HCT116 (cell line): ENCODE data around the gene NHSL1. TPM values are rescaled to one million over a fixed set of nuclear protein-coding genes. Genes with fewer than 3 reads are reported as not detected.

Experiments
- ATAC-seq: fragments of 200-7000 bp; cut with Tn5 transposase; 2 replicates; pipeline ENCODE4 v1.9.1; 2020; ENCODE audit warnings: mild to moderate bottlenecking, moderate library complexity
- BruUV-seq: library from RNA; stranded (reverse); fragments of 400-500 nt; replicated peaks from 2 replicates; lab custom pipeline; 2021; lab: Mats Ljungman, UMichigan
- CTCF ChIA-PET: fragments of 300-600 bp; sonication (Branson Sonifier 250); formaldehyde crosslinking; loops from one replicate; lab custom pipeline; 2021; ENCODE audit warnings: antibody characterized with exemption; lab: Charles Lee
- POLR2A ChIA-PET: fragments of 300-600, 350-600 bp; sonication (Branson Sonifier 250); formaldehyde crosslinking; loops from one replicate; lab custom pipeline; 2021; ENCODE audit warnings: antibody characterized with exemption; lab: Charles Lee
- RAD21 ChIA-PET, 2 experiments: fragments of 300-600 bp; sonication (Branson Sonifier 250); formaldehyde crosslinking; loops; one replicate each; lab custom pipeline; 2023; ENCODE audit warnings: low total read pairs in 2 of 2; ENCODE audit not compliant: uncharacterized antibody in 2 of 2, unreplicated experiment in 2 of 2, low non-redundant PET in 1 of 2; lab: Charles Lee
- DNase-seq: peaks from one replicate; pipeline ENCODE4 v3.0.0-alpha.2; 2010; ENCODE audit warnings: low read depth, low spot score
- H2AFZ ChIP-seq: fragments of 200-600 bp; shearing (Covaris generic), sonication (generic); 2 replicates; pipeline ENCODE4 v1.6.1; 2017; ENCODE audit warnings: low read depth, mixed run types, mixed read lengths, antibody characterized with exemption, low read length; ENCODE audit not compliant: poor library complexity, severe bottlenecking
- H3K27ac ChIP-seq: 2 replicates; pipeline ENCODE4 v1.5.1; 2012; ENCODE audit warnings: low read depth, low read length
- H3K27me3 ChIP-seq: fragments of 200-600 bp; sonication (generic); 2 replicates; pipeline ENCODE4 v1.6.1; 2016; ENCODE audit warnings: mixed run types, low read length, mixed read lengths; ENCODE audit not compliant: insufficient read depth
- H3K36me3 ChIP-seq, 2 experiments: fragments of 200-500 bp in 1 of 2; fragments of 200-600 bp in 1 of 2; sonication (Bioruptor generic) in 1 of 2; sonication (generic) in 1 of 2; 2 replicates each; pipeline versions ENCODE4 v1.5.1 to v1.6.1; 2014 to 2016; ENCODE audit warnings: low read length in 2 of 2, inconsistent platforms in 1 of 2, mixed read lengths in 1 of 2, mixed run types in 1 of 2; ENCODE audit not compliant: insufficient read depth in 2 of 2, control insufficient read depth in 1 of 2
- H3K4me1 ChIP-seq, 2 experiments: fragments of 200-600 bp in 1 of 2; sonication (generic) in 1 of 2; 2 replicates each; pipeline versions ENCODE4 v1.5.1 to v1.6.1; 2012 to 2017; ENCODE audit warnings: low read length in 2 of 2, inconsistent platforms in 1 of 2, mild to moderate bottlenecking in 1 of 2, mixed read lengths in 1 of 2, mixed run types in 1 of 2, moderate library complexity in 1 of 2; ENCODE audit not compliant: insufficient read depth in 2 of 2, control insufficient read depth in 1 of 2
- H3K4me2 ChIP-seq: fragments of 200-600 bp; sonication (generic); 2 replicates; pipeline ENCODE4 v1.6.1; 2017; ENCODE audit warnings: mixed run types, low read length, mixed read lengths
- H3K4me3 ChIP-seq, 2 experiments: fragments of 200-600 bp in 1 of 2; sonication (generic) in 1 of 2; replicated peaks in 1 of 2; 2 replicates each; pipeline ENCODE4 v1.5.1; 2011 to 2016; ENCODE audit warnings: low read length in 2 of 2, control low read depth in 1 of 2, low read depth in 1 of 2, mild to moderate bottlenecking in 1 of 2, mixed read lengths in 1 of 2, mixed run types in 1 of 2
- H3K79me2 ChIP-seq: fragments of 200-600 bp; sonication (generic); 2 replicates; pipeline ENCODE4 v1.6.1; 2017; ENCODE audit warnings: mild to moderate bottlenecking, mixed run types, low read length, moderate library complexity, mixed read lengths; ENCODE audit not compliant: insufficient read depth
- H3K9ac ChIP-seq: fragments of 200-600 bp; sonication (generic); 2 replicates; pipeline ENCODE4 v1.6.1; 2016; ENCODE audit warnings: low read length, mixed read lengths
- H3K9me2 ChIP-seq: fragments of 200-600 bp; sonication (generic), shearing (Covaris generic); 2 replicates; pipeline ENCODE4 v1.6.1; 2017; ENCODE audit warnings: mixed run types, mild to moderate bottlenecking, moderate library complexity; ENCODE audit not compliant: insufficient read depth
- H3K9me3 ChIP-seq, 2 experiments: fragments of 200-500 bp in 1 of 2; fragments of 200-600 bp in 1 of 2; sonication (Bioruptor generic) in 1 of 2; sonication (generic) in 1 of 2; 2 replicates each; pipeline ENCODE4 v1.6.1; 2014 to 2017; ENCODE audit warnings: low read length in 2 of 2, mixed read lengths in 2 of 2, inconsistent platforms in 1 of 2, low read depth in 1 of 2, mild to moderate bottlenecking in 1 of 2, mixed run types in 1 of 2, moderate library complexity in 1 of 2; ENCODE audit not compliant: control insufficient read depth in 1 of 2, insufficient read depth in 1 of 2
- H4K20me1 ChIP-seq: fragments of 200-600 bp; sonication (generic), shearing (Covaris generic); 2 replicates; pipeline ENCODE4 v1.6.1; 2017; ENCODE audit warnings: mixed run types, mild to moderate bottlenecking, moderate library complexity; ENCODE audit not compliant: insufficient read depth
- ATF3 ChIP-seq: IDR thresholded peaks from 2 replicates; pipeline ENCODE4 v1.6.1; 2012
- CBX3 ChIP-seq: IDR thresholded peaks from 2 replicates; pipeline ENCODE4 v1.6.1; 2012; ENCODE audit warnings: low read depth
- CTCF ChIP-seq, 3 experiments: fragments of 200-600 bp in 1 of 3; sonication (generic) in 1 of 3; IDR thresholded peaks in 2 of 3; conservative IDR thresholded peaks in 1 of 3; 2 replicates each; pipeline ENCODE4 v1.5.1; 2012 to 2017; ENCODE audit warnings: low read depth in 2 of 3, low read length in 2 of 3, antibody characterized with exemption in 1 of 3, borderline replicate concordance in 1 of 3, control low read depth in 1 of 3, mild to moderate bottlenecking in 1 of 3, mixed read lengths in 1 of 3, mixed run types in 1 of 3, moderate library complexity in 1 of 3; ENCODE audit not compliant: insufficient read depth in 1 of 3
- EGR1 ChIP-seq: IDR thresholded peaks from 2 replicates; pipeline ENCODE4 v1.6.1; 2012; ENCODE audit warnings: low read depth
- ELF1 ChIP-seq: IDR thresholded peaks from 2 replicates; pipeline ENCODE4 v1.6.1; 2012; ENCODE audit warnings: low read depth, borderline replicate concordance
- EZH2 ChIP-seq: fragments of 200-600 bp; sonication (generic); IDR thresholded peaks from 2 replicates; pipeline ENCODE4 v1.6.1; 2017; ENCODE audit warnings: antibody characterized with exemption, mixed run types
- EZH2phosphoT487 ChIP-seq: fragments of 200-600 bp; IDR thresholded peaks from 2 replicates; pipeline ENCODE4 v1.6.1; 2018; ENCODE audit warnings: antibody characterized with exemption, borderline replicate concordance
- FOSL1 ChIP-seq: IDR thresholded peaks from 2 replicates; pipeline ENCODE4 v1.6.1; 2012; ENCODE audit warnings: low read depth
- JUND ChIP-seq: IDR thresholded peaks from 2 replicates; pipeline ENCODE4 v1.6.1; 2012
- POLR2AphosphoS5 ChIP-seq: IDR thresholded peaks from 2 replicates; pipeline ENCODE4 v1.6.1; 2011; ENCODE audit warnings: mild to moderate bottlenecking, low read depth, low read length, moderate library complexity
- RAD21 ChIP-seq: IDR thresholded peaks from 2 replicates; pipeline ENCODE4 v1.6.1; 2012; ENCODE audit warnings: low read depth, mild to moderate bottlenecking
- REST ChIP-seq: IDR thresholded peaks from 2 replicates; pipeline ENCODE4 v1.6.1; 2012; ENCODE audit warnings: low read depth
- SRF ChIP-seq: IDR thresholded peaks from 2 replicates; pipeline ENCODE4 v1.6.1; 2012; ENCODE audit warnings: low read depth
- TCF7L2 ChIP-seq: IDR thresholded peaks from 2 replicates; pipeline ENCODE4 v1.7.0; 2011; ENCODE audit warnings: borderline replicate concordance, inconsistent platforms; ENCODE audit not compliant: insufficient read depth, insufficient read length; ENCODE audit errors: extremely low read depth
- YY1 ChIP-seq: IDR thresholded peaks from 2 replicates; pipeline ENCODE4 v1.6.1; 2011; ENCODE audit warnings: low read length, low read depth, moderate library complexity, mild to moderate bottlenecking; ENCODE audit not compliant: insufficient replicate concordance; ENCODE audit errors: extremely low read depth
- ZBTB33 ChIP-seq: IDR thresholded peaks from 2 replicates; pipeline ENCODE4 v1.6.1; 2011; ENCODE audit warnings: mild to moderate bottlenecking, low read length, moderate library complexity; ENCODE audit not compliant: insufficient replicate concordance; ENCODE audit errors: extremely low read depth
- ZNF274 ChIP-seq: fragments of 200-500 bp; sonication (Bioruptor generic); IDR thresholded peaks from 2 replicates; pipeline ENCODE4 v1.6.1; 2014; ENCODE audit warnings: mild to moderate bottlenecking, low read depth, low read length, inconsistent platforms
- intact Hi-C: fragments of 100-400 bp; cut with micrococcal nuclease; formaldehyde crosslinking; loops from 2 replicates; pipeline ENCODE4 v1.10.0; 2022
- total RNA-seq: library from RNA; stranded (reverse); gene quantifications from one replicate; pipeline ENCODE4 v1.2.1, GENCODE V29; 2021; ENCODE audit not compliant: unreplicated experiment

Gene NHSL1
- total RNA-seq, 1 experiment from 2014 or later = 15.4 TPM

GRCh38 chr6:138402838-138403187, 96.5 kb downstream of the NHSL1 start:
- ChIA-PET RAD21 (interaction anchor here in 1 of 2 experiments (0.7 kb wide), 1 partner anchor 161 kb away, joined by 4 read pairs; no protein-coding TSS in a partner anchor), POLR2A (interaction anchor here (0.6 kb wide), 1 partner anchor 826 kb away, joined by 4 read pairs; no protein-coding TSS in a partner anchor), CTCF (no interaction called here)
- peaks cover 8 to 20% of the 10 kb centered on the region in 2 experiments; a peak in 3 of 4 replicates for H3K4me1 ChIP-seq
- ATAC-seq (no peak), DNase-seq (no peak)
- H3K9me2 ChIP-seq = no peaks in the 10 kb centered on the region; the same call in 1 of the 2 replicates
- H4K20me1 ChIP-seq = no peaks in the 10 kb centered on the region
- BruUV-seq = no TSS peak
- H3K27ac ChIP-seq = no peak overlapping the region
- H3K9me3 ChIP-seq = no peaks in the 10 kb centered on the region
- peak overlapping the region; percentile 79 for H3K4me2 ChIP-seq
- no peaks in the 10 kb centered on the region; the same call in 1 of the 2 replicates for H3K79me2 ChIP-seq
- TF ChIP-seq YY1 (no peak), TCF7L2 (no peak), ATF3 (no peak), JUND (no peak), POLR2AphosphoS5 (no peak), EGR1 (no peak), ELF1 (no peak), CTCF (IDR thresholded peaks at IDR 0.05 in 2 of 3, conservative IDR thresholded peaks at IDR 0.05 in 1 of 3; ENCODE audit: borderline replicate concordance in 1 of 3, insufficient read depth in 1 of 3, low read depth in 2 of 3, low read length in 2 of 3) (no peak), ZBTB33 (no peak), ZNF274 (no peak), FOSL1 (no peak), RAD21 (no peak), REST (no peak), EZH2phosphoT487 (no peak), EZH2 (no peak), SRF (no peak), CBX3 (no peak)
- intact Hi-C loops = no loop called here
- peaks cover 12 to 17% of the 10 kb centered on the region in 2 experiments; a peak in 3 of 4 replicates for H3K36me3 ChIP-seq
- no peak overlapping the region for H3K4me3 ChIP-seq
- H3K27me3 ChIP-seq = no peaks in the 10 kb centered on the region
- no peak overlapping the region for H2AFZ ChIP-seq
- no peak overlapping the region for H3K9ac ChIP-seq
